CD4-positive, alpha-beta T cell treated with Interleukin-6 at 100 ng/mL for 8 hours (primary cell): ENCODE measurements around the gene STARD8.

Experiments used
- DNase-seq: peaks from one replicate; pipeline ENCODE4 v3.0.0-alpha.2; 2020; ENCODE audit warnings: mixed read lengths, low spot score

The STARD8 gene

GRCh38 chrX:68749426-68749825, 102.0 kb downstream of the STARD8 start:
- no peak for DNase-seq

GRCh38 chrX:68750316-68750715, 102.8 kb downstream of the STARD8 start:
- DNase-seq, result no peak

DNA sequence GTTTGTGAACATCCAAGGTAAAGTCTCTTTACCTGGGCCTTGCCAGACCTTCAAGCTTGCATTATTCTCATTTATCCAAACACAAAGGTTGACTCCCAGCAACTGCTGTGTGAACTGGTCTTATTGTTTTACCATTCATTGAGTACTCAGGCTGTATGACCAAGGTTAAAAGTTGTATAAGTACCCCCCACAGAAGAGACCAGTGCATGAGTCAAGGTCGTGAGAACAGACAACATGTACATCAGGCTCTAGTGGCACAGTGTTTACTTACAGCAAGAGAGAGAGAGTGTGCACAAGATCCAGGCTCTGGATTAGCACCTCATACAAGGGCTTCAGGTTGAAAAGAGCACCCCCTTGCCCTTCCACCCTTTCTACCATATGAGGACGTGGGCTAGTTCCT, 103.9 kb downstream of the STARD8 start:
- DNase-seq, result no peak

DNA sequence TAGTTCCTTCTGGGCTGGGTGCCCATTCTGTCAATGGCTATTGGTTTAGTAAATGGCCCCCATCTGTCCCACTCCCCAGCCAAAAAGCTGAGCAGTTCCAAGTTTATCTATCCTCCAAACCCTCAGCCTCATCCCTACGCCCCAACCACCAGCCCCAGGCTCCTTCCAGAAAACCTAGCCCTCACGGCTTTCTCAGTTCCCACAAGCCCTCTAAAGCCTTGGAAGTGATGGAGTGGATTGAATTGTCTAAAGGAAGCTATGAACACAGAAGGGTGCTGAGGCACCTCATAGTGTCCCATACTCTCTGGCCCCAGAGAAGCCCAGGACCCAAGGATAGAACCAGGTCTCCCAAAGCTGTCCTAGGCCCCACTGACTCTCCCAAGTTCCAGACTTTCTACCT, 105.8 kb downstream of the STARD8 start:
- DNase-seq, result no peak

- DNase-seq, result no peak
Observed at GRCh38 chrX:68754406-68754805, 106.9 kb downstream of the STARD8 start.

- DNase-seq, result no peak
Observed at GRCh38 chrX:68755616-68756125, 108.2 kb downstream of the STARD8 start.

GRCh38 chrX:68757331-68757730, 109.9 kb downstream of the STARD8 start:
- DNase-seq, result no peak

GRCh38 chrX:68757731-68758130, 110.3 kb downstream of the STARD8 start:
- no peak for DNase-seq

DNA sequence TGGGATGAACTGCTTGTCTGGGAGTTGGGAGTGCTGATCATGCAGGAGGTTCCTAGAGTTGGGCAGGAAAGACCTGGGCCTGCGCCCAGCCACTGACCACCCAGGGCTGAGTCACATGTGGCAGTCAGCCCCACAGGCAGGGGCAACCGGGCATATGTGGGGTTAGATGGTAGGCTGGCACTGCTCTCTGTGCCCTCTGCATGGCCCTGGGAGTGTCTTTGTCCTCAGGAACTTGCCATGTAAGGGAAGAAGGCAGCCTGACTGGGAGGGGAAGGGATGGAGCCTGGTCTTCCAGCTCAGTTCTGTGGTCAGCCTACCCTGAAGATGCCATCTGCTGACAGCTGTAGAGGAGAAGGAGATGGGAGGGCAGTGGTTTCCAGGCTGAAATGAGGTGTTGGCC, 111.2 kb downstream of the STARD8 start:
- no peak for DNase-seq

DNA sequence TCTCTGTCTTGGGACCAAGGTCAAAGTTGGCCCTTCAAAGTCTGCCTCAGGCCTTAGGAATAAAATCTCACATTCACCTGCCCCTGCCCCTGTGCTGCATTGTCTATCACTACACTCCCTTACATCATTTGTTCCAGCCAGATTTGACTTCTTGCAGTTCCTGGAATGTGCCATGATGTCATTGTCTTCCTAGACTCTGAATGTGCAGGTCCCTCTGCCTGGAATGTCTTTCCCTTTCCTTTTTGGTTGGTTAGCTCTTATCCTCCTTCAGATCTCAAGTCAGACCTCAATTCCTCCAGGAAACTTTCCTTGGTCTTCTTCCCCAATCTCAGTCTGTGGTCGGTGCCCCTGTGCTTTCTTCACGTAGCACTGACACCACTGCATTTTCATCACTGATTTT, 113.6 kb downstream of the STARD8 start:
- DNase-seq, result no peak

GRCh38 chrX:68762766-68763165, 115.3 kb downstream of the STARD8 start:
- DNase-seq, result no peak

- DNase-seq, result no peak
Observed at GRCh38 chrX:68763481-68763880, 116.0 kb downstream of the STARD8 start.
